RKO (cell line): Measurements from ENCODE around the gene NCKAP5.

Experiments used
- DNase-seq: peaks from one replicate; pipeline ENCODE4 v3.0.0-alpha.2; 2016; ENCODE audit warnings: low spot score

NCKAP5 gene

DNA sequence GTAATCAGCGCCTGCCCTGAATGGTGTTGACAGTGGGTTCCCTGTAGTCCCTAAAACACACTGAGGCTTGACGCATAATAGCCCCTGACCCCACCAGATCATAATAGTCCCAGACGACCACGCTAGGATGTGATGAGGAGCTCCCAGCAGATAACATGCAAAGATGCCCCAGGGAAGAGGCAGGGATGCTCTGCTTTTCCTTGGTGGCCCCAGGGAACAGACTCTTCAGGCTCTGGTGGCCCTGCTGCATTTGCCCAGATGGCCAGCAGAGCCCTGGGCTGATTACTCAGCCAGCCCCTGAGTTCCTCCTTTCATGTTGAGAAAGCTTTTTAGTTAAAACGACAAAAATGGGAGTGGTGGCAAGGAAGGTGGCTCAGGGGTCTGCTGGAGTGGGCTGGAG lies 5.9 kb upstream of the NCKAP5 start:
- DNase-seq = no peak

DNA sequence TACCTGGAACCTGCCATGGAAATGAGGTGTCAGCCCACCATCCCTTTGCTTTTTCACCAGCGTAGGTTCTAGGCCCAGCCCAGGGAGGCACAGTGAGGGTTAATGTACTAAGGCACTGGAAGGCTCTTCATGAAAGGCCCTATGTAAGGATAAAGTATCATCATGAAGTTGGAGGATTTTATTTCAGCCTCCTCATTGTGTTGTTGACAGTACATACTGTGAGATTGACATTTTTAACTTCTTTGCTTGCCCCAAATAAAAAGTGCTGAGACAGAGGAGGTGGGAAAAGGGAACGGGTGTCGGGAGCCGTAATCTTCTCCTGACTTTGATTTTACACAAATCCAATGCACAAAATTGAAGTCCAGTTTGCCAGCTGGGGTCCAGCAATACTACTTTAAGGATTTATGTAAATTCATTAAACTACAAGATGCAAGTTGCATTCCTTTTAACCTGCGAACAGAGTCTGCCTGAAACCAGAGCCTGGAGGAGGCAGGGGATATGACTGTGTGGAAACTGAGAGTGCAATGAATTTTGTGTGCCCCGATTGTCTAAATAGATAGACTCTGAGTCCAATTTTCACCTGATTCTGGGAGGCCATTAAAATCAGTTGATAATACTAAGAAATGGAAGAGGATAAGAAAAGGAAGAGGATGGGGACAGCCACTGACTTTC lies 5.4 kb upstream of the NCKAP5 start:
- DNase-seq = no peak

DNA sequence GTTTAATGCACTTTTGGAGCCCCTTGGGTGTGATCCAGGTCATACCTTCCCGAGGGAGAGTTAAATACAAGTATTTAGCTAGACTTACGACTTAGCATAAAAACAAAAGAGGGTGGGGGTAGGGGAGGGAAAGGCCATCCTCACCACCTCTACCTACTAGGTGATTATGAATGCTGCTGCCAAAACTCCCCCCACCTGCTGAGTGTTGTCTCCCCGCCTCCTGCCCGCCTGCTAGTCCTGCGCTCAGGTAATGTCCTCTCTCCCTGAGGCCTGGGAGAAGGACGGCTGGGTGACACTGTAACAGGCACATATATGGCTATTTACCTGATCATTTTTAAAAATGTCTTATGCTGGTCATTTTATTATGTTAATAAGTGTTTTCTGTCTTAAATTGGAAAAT lies 3.0 kb upstream of the NCKAP5 start:
- no peak for DNase-seq

DNA sequence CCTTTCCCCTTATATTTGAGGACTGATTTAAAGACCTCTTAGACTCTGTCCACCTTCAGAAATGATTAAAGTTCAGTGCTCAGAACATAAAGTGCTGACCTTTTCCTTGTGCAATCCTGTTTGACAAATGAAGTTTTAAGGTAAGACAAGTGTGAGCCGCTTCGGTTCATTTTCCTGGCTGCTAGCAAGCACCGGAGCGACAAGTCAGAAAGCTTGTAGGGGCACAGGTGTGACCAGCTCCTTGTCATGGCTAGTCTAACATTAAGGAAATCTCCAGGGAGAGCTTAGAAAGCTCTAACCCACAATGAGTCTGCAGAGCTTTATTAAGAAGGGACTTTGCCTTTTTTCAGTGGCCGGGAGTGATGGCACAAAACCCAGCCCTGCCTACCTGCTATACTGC lies 2.3 kb upstream of the NCKAP5 start:
- no peak for DNase-seq

DNA sequence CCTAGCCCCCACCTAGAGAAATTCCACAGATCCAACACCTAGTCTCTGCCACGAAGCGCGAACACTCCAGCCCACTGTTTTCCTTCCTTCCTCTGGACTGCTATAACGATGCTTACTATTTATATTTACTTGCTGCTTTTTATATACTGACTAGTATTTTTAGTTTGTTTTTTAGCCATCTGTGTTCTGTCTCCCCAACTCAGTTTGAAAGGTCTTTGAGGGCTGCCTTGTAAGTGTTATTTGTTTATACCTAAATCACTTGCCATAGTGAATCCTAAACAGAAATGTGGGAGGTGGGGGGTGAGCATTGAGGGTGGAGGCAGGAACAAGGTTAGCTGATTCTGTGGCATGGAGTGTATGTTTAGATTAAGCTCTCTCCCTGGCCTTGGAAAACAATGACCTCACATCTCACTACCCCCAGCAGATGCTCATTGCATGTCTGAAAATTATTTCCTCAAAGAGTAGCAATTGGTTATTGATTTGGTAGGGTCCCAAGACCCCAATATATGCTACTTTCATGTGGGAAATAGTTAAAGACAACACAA lies 1.1 kb upstream of the NCKAP5 start:
- no peak for DNase-seq

DNA sequence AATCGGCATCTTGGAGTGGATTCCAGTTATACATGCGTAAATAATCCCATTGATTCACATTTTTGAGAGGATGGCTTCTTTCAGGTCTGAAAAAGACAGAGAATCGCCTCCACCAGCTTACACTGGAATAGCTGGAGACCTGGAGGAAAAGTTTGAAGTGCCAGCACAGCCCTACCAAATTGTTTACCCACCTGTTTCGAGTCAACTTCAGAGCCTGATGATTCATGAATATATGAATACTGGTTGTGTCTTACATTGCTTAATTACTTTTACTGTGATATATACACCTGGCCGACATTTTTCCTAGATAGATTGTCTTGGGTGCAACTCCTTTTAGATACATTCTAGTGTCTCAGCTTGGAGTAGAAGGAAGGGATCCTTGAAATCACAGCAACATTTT lies 335 bp upstream of the NCKAP5 start:
- DNase-seq = no peak

DNA sequence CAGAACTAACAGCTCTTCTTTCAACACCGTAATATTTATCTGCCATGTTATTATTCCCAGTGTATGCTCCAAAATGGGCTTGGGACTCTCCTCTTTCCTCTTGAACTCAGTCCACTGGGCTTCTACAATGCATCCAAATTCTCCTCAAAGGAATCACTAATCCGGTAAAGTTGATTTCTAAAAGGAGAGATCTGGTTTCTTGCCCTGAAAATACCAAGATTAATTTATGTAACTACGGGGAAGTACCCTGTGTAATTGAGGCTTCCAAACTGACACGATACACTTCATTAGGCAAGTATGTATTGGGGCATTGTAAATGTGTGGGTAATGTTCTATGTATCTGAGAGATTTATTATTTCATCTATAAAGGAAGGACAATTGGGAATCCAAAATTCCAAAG lies 5.7 kb downstream of the NCKAP5 start:
- no peak for DNase-seq

DNA sequence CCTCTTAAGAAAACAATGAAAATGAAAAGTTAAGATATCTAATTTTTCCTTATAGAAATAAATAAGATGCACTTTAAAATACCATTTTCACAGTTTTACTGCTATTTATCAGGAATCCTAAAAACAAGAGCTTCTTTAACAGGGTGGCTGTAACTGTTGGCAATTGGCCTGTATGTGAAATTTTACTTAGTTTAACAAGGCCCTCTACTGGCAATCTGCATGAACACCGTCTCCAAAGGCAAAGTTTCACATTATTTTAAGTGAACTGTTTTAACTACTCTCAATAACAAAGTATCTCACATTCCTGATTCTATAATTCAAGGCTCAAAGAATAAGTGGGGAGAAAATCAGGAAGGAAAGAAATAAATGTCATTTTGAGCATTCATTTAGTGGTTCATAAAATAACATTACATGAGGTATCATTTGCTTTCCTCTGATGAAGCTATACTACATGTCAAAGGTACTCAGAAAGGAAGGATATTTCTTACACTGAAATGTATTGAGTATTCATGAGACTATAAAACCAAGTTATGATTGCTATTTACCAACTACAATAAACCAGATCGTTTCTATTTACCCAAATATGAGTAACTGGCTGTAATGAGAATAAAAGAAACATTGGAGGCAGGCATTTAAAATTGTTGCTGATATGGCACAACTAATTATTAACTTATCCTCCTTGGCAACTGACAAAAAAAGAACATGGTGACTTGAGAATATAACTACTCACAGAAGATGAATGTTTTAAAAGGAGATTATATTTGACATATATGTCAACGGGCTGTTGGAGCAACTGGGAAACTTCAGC lies 7.0 kb downstream of the NCKAP5 start:
- peak; percentile 66 for DNase-seq

DNA sequence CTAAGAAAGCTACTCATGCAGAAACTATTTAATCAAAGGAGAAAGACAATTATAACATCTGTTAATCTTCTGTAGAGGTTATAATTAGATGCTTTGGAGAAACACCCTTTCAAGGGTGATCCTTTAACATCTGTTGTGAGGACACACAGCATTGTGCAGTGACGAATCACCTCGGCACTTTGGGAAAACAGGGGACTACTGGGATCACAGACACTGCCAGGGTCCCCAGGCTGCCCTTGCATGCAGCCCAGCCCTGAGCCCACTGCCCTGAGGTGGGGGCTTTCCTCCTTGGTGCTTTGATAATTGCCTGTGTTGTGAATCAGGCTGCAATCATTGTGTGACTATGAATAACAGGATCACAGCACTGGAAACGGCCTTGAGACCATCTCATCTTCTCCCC lies 10.6 kb downstream of the NCKAP5 start:
- DNase-seq = no peak

DNA sequence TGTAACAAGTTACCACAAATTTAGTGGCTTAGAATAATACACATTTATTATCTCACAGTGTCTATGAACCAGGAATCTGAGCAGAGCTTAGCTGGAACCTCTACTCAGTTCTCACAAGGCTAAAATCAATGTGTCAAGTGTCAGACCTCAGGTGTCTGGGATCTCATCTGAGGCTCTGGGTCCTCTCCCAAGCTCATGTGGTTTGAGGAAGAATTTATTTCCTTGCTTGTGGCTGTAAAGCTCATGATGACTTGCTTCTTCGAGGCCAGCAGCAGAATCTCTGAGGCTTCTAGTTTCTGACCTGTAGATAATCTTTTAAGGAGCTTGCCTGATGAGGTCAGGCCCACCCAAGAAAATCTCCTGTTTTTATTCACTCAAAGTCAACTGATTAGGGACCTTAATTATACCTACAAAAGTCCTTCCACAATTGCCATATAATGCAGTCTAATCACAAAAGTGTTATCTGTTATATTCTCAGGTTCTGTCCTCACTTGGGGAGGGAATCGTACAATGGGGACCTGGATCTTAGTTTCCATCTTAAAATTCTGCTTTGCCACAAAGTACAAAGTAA lies 14.3 kb downstream of the NCKAP5 start:
- DNase-seq = no peak

DNA sequence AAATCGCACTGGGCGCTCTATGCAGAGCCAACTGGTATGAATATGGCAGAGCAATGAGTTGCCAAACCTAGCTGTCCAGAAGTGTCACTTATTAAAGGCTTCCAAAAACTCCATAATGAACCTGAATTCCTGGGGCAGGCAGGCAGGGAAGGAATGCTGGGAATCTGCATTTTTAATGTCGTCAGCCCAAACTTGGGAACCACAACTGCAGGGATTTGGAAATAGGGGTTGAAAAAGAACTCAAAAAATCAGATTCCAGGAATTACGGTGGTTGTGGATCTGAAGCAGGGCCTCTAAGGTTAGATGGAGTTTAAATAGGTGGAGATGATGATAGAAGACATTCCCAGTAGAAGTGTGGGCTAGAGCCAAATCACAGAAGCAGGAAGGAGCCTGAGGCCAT lies 15.0 kb downstream of the NCKAP5 start:
- DNase-seq = no peak

DNA sequence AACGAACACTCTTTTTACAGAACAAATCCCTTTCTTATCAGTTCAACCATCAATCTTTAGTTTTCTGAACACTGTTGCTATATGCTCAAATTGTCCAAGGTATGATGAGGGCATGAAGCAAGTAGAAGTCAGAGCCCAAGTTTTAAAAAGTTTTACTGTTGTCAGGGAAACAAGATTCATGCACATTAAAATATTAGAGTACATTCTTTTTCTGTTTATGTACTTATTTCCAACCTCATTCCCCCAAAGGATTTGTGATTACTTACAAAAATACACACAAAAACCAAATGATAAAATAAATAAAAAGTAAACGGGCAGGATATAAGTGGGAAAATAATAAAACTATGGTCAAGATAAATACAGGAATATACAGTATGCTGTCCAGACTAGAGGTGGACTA lies 15.4 kb downstream of the NCKAP5 start:
- DNase-seq = no peak

DNA sequence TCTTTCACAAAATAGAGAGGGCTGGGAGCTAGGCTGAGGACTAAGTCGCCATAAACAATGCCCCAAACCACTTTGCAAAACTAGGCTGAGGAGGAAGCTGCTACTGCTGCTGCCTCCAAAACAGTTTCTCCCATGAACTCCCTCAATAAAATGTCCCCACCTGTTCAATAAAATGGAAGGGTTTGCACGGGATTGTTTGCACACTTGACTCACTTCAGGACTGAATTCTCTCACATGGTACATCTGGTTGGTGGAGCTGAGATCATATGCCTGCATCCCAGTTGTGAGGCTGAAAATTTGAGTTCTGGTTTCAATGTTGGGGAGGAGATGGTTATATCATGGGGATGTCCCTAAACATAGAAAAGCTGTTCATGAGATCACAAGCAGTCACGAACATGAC lies 26.5 kb downstream of the NCKAP5 start:
- no peak for DNase-seq

DNA sequence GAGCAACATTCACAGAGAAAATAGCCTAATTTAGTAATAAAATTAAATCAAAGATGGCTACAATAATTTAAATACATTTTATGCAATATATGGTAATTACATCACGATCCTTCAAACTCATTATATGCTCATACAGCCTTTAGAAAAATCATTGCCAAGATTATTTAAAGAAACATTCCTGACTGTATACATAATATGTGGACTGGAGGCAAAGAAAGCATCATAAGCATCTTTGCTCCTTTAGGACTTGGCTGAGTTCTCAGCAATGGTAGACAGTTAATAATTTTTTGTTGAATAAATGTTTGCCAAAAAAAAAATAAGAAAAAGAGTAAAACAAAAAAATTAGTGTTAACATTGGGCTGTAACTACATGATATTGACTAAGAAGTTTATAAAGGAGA lies 26.9 kb downstream of the NCKAP5 start:
- no peak for DNase-seq

DNA sequence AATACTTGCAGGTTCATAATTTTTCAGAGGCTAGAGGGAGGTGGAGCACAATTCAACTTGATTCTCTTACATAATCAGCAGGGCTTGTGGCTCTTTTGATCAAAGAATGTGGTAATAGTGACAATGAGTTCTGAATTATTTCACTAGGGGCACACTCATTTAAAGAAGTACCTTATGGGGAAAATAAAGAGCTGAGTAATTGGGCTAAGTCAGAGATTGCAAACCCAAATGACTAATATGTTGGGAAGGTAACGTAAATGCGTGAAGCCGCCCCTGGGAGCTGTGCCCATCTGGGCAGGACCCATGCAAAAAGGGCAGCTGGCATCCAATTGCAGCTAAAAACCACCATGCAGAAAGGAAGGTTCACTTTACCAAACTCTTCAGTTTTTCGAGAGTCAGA lies 35.3 kb downstream of the NCKAP5 start:
- peak; percentile 63 for DNase-seq

DNA sequence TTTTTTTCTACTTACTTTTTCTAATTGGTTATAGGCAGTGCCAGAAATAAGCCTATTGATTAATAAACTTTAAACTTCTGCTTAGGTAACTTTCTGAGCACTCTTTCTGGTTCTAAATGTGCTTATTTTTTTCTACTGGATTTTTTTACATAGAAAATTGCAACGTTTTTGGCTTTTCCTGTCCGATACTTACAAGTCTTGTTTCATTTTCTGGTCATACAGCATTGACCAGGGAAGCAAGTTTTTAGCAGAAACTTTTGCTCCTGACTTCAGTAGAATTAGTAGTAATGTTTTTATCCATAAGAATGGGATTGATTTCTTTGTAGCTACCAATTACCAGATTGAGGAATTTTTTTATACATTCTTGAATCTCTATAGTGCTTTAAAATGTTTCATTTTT lies 36.9 kb downstream of the NCKAP5 start:
- no peak for DNase-seq

DNA sequence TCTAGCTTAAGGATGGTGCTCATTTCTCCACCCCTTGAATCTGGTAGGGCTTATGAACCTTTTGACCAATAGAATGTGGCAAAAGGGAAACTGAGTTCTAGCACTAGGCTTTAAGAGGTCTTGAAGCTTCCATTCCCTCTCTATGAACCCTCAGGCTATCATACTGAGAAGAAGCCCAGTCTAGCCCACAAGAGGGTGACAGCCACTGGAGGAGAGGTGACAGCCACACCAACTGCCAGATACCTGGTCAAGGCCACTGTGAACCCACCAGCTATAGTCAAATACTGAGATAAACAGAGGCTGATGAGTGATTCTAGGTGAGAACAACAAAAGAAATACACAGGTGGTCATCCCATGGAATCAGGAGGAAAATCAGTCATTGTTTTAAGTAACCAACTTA lies 37.6 kb downstream of the NCKAP5 start:
- no peak for DNase-seq

DNA sequence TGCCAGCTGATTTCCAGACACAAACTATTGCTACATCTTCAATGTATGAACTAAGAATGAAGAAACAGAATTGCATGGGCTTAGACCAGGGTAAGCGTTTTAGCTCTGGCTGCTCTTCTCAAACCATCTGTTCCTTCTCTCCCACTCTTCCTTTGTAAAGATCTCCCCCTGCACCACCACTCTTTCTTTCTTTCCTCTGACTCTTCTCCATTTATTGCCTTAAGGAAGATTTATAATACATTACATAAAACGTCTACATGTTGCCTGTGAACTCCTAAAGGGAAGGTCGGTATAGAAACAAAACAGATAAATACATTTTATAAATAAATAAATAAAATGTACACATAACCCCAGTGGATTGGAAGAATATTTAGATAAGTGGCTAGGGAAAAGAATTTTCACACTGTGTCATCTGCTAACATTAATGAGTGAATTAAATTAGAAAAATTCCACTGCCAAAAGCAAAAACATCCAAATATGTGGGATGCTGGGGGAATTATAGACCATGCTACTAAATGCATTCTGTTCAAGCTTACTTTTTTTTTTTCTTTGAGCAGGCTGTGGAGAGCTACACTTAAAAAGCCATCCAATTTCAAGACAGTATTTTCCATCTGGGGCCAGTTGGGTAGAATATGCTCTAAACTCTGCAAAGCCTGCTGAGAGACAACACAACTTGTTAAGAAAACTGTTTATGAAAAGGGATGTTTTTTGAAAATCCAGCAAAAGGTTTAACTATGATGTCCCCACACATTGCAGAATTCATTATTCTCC lies 41.5 kb downstream of the NCKAP5 start:
- DNase-seq = no peak

DNA sequence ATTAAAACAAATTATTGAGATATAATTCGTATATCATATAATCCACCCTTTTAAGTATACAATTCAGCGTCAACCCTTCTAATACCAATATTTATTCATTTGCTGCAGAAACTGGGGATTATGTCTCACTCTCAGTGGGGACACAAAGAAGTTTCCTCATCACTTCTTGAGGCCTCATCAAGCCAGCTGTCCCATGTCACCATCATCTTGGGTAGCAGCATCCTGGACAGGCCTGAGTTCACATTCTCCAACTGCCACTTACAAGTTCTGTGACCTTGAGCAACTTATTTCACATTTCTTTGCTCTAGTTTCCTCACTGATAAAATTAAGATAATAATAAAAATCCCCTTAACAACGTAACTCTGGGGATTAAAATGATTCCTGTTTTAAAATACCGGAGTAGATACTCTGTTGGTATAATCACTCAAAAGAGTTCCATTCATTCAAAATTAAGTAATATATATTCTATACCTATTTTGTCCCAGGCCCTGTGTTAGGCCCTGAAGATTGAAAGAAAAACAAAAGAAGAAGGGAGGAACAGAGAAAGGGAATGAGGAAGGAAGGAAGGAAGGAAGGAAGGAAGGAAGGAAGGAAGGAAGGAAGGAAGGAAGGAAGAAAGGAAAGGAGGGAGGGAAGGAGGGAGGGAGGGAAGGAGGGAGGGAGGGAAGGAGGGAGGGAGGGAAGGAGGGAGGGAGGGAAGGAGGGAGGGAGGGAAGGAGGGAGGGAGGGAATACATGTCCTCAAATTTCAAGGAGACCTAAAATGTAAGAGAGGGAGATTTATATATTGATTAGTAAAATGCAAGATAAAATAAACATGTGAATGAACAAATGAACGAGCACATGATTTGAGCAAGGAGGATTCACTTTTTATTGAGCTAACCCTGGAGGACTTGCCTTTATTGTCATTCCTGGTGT lies 42.4 kb downstream of the NCKAP5 start:
- no peak for DNase-seq

DNA sequence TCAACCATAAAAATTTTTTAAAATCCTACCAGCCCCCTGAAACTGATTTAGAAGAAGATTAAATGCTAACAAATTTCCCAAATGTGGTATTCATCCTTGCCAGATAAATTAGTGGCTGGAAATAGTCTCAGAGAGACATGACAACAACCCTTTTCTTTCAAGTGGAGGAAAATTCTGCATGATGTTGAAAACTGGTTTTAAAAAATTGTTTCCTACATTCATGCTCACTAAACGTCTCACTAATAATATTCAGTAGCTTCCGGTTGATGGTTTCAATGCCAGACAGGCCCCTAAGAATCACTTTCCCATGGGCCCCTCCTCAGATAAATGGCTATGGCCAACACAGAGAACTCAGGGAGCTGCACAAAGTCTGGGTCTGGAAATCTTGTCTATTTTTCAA lies 43.2 kb downstream of the NCKAP5 start:
- no peak for DNase-seq

DNA sequence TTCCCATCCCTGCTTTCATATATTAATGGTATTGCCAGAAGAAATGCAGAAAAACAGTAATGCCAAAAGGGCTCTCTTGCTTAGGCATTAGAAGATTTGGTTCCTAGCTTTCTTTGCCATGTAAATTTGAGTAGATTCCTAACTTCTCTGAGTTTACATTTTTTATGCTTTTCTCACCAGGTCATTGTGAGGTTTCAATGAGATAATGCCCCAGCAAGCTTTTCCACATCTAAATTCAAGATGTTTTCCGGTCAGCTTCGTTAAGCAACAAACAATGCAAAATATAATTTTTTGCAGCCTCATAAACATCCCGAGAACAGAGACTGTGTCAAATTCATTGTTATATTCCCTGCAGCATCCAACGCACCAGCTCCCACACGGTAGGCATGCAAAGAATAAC lies 44.9 kb downstream of the NCKAP5 start:
- DNase-seq = no peak
